GM19324 (cell line): ENCODE results near the gene OR52E1.

Source experiments
- ATAC-seq: cut with Tn5 transposase; IDR thresholded peaks from one replicate; pipeline ENCODE4 v1.9.1; 2021; ENCODE audit warnings: mild to moderate bottlenecking, moderate library complexity; ENCODE audit not compliant: unreplicated experiment, low FRiP score

The OR52E1 gene

GRCh38 chr11:5107285-5107684 lies 37.9 kb downstream of the OR52E1 start:
- ATAC-seq, result no peak

- no peak for ATAC-seq
Observed at GRCh38 chr11:5115339-5115738, 46.0 kb downstream of the OR52E1 start.

- no peak for ATAC-seq
Observed at GRCh38 chr11:5117588-5117987, 48.2 kb downstream of the OR52E1 start.

- ATAC-seq, result no peak
Observed at GRCh38 chr11:5118893-5119292, 49.5 kb downstream of the OR52E1 start.
